ENCODE data around the gene PAX8. TPM values are rescaled to one million over a fixed set of nuclear protein-coding genes. Genes with fewer than 3 reads are reported as not detected.
"Not testable (repeated sequence)": the region's sequence is repeated elsewhere in the genome, so short reads cannot be mapped to it uniquely, and the experiment has no call there.

PAX8 gene
- total RNA-seq (2014; rRNA removed; shearing (Covaris generic)) = 0.08 TPM in 1 of 2 replicates, not detected in the other

DNA sequence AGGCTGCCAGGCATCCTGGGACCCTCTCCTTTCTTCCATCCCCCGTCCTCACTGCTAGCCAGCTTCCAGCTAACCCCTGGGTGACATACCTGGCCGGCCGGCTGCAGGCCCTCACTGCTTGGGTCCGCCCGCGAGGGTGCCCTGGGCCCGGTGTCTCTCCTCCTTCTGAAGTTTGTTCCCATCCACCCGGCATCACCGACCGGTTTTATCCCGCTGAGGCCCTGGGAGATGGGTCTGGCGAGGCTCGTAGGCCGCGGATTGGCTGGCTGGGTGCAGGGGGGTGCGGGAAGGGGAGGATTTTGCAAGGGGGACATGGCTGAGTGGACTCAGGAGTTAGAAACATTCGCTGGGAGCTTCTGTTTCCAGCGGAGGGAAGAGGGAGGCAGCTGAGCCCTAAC, at the start of gene PAX8:
Gene PAX8, minus strand, starts transcription at position 180 of the 398 bp plus-strand sequence. CDS start 527 bp downstream, outside the sequence.
- DNase-seq (ENCODE audit: low spot score) = no peak

GRCh38 chr2:113328043-113328442, 49.3 kb upstream of the PAX8 start:
- DNase-seq (ENCODE audit: low spot score) = no peak

DNA sequence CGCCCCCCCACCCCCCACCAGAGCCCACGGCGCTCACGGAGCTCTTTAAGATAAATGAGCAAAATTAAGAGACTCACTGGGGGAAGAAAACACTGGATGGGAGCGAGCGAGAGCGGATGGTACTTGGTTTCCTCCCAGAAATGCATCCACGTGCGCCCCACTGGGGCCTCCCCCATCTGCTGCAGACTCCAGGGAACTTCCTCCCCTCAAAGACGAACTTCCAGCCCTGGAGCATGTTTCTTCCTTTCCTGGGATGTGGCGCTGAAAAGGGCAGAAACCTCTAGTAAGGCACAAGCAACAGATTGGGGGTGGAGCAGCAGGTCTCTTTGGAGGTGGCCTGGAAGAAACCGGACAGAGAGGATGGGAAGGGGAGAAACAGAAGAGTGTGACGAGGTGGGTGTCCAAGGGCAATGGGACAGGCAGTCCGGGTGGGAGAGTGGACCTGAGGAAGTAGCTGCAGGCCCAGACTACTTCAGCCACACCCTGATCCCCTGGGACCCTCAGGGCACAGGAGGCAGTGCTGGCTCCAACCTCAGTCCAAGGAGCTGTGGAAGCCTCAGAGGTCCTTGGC, 46.5 kb upstream of the PAX8 start:
- DNase-seq (ENCODE audit: low spot score) = not testable (repeated sequence)

- peak; percentile 58 for DNase-seq (ENCODE audit: low spot score)
These were observed 46.0 kb upstream of the PAX8 start for GRCh38 chr2:113324684-113325160.

DNA sequence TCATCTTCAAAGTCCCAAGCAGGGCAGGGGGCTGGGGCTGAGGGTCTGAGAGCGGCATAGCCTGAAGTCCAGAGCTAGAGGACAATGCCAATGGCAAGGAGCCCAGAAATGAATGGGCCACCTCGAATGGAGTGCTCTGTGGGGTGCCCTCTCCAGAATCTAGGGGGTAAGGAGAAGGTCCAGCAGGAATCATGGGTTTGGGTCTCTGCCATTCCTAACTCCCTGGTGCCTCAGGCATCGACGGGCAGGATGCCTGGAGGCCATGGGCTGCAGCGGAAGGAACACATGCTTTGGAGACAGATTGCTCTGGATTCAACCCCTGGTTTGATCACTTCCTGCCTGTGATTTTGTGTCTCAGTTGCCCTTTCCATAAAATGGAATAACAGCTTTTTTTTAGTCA, 44.4 kb upstream of the PAX8 start:
- not testable (repeated sequence) for DNase-seq (ENCODE audit: low spot score)

- not testable (repeated sequence) for DNase-seq (ENCODE audit: low spot score)
These were observed 41.4 kb upstream of the PAX8 start for GRCh38 chr2:113320106-113320505.

DNA sequence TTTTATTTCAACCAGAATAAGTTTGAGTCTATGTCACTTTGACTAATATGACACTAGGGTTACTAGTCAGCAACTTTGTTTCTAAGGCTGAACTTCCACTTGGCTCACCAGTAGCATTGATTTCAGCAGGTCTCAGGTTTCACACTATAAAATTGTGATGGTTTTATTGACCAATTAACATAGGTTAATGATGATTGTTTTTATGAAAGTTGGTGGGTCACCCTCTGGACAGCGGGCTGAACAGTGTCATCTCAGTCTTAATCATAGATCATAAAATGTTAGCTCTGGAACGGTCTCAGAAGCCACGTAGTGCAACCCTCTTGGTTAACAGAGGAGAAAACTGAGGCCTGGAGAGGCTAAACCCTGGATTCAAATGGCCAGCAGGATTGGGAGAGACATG, 40.2 kb upstream of the PAX8 start:
- DNase-seq (ENCODE audit: low spot score) = not testable (repeated sequence)

DNA sequence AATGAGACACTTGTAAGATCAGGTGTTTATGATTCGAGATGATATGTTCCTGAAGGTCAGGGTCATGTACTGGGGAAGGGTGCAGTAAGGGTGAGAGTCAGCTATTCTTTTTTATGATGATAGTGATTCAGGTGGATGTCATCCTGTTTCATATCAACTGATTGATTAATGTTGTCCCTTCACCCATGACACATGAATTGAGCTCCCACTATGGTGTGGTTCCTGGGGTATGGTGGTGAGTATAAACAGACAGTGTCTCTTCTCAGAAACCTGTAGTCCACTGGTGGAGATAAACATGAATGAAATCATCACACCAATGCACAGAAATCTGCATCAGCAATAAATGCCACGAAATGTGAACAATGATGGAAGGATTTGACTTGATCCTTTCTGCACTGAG, 37.4 kb upstream of the PAX8 start:
- no peak for DNase-seq (ENCODE audit: low spot score)

- DNase-seq (ENCODE audit: low spot score) = not testable (repeated sequence)
These were observed 35.9 kb upstream of the PAX8 start for GRCh38 chr2:113314663-113315062.

DNA sequence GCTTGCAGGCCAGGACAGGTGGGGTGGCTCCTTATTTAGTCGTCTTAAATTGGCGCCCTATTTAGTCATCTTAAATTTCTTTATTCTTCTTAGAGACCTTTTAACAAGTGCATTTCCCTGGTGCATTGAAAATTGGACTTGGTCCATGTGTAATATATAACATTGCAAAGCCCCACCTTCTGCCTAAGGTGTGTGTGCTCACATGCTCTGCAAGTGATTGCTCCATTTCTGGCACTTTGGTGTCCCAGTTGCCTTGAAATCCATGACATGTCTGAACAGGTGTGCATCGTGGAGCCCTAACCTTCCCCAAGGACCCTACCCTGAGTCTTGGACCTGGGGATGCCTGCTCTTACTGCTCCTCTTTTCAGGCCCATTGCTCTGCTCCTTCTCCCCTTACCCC, 35.5 kb upstream of the PAX8 start:
- not testable (repeated sequence) for DNase-seq (ENCODE audit: low spot score)

DNA sequence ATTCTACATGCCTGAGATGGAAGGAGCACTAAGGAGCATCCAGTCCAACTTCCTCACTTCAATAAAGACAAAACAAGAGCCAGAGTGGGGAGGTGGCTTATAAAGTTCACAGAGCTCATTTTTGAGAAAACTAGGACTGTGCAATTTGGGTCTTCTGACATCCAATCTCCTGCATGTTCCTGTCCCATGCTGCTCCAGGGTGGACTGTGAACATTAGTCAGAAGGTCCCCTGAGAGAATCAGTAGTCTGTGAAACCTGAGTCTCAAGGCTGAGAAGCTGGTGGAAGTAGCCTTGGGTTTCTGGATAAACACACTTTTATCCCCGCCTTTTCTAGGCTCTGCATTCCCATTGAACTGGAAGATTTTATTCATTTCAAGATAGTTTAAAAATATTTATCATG, 33.1 kb upstream of the PAX8 start:
- DNase-seq (ENCODE audit: low spot score) = not testable (repeated sequence)

GRCh38 chr2:113311191-113311590, 32.5 kb upstream of the PAX8 start:
- not testable (repeated sequence) for DNase-seq (ENCODE audit: low spot score)

GRCh38 chr2:113309655-113310387, 31.1 kb upstream of the PAX8 start:
- no peak for DNase-seq (ENCODE audit: low spot score)

- not testable (repeated sequence) for DNase-seq (ENCODE audit: low spot score)
These were observed 30.1 kb upstream of the PAX8 start for GRCh38 chr2:113308784-113309183.

DNA sequence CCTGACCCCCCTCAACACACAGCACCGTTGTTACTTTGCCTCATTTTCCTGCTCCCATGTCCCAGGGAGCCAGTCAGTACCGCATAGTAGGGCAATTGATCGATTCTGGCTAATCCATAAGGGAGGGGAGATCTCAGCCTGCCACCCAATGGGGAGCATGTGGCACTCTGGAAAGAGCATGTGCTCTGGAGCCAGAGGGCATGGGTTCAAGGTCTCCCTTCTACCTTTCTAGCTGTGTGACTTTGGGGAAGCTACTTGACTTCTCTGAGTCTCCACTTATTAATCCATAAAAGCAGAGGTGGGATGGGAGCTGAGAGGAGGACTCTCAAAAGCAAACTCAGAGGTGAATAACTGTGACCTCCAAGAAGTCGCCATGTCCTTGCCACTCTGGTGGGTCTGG, 27.5 kb upstream of the PAX8 start:
- DNase-seq (ENCODE audit: low spot score) = not testable (repeated sequence)

DNA sequence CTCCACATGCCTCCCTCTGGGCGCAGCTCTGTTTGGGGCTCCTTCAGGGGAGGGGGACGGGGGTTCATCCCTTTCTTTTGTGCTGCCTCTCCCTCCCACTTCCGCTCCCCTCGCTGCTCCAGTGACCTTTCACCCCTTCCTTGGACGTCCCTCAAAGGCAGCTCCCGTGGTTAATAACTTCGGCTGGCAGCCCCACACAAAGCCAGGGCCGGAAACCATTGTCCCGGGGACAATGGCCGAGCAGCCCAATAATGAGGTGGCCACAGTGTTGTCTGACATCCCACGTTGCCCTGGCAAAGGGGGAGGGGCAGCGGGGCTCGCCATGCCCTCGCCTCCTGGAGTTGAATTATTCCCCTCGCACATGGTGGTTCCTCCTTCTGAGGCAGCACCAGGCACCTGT, 27.0 kb upstream of the PAX8 start:
- DNase-seq (ENCODE audit: low spot score) = not testable (repeated sequence)

- no peak for DNase-seq (ENCODE audit: low spot score)
These were observed 26.4 kb upstream of the PAX8 start for GRCh38 chr2:113305146-113305545.

DNA sequence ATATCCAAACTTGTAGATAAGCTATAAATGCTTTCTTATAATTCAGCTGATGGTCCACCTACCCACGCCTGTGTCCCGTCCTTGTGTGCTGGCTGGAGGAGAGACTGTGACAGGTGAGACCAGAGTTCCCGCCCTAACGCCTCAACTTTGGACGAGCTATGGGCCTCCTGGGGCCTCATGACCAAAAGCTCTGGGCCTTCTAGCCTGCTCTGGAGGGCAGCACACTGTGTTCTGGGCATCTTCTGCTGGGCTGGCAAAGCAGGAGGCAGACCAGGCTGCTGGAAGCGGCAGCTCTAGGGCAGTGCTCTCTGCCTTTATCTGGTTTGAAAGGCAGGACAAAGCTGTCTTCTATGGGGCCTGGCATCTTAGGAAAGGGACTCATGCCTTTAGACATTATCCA, 26.0 kb upstream of the PAX8 start:
- DNase-seq (ENCODE audit: low spot score) = no peak

DNA sequence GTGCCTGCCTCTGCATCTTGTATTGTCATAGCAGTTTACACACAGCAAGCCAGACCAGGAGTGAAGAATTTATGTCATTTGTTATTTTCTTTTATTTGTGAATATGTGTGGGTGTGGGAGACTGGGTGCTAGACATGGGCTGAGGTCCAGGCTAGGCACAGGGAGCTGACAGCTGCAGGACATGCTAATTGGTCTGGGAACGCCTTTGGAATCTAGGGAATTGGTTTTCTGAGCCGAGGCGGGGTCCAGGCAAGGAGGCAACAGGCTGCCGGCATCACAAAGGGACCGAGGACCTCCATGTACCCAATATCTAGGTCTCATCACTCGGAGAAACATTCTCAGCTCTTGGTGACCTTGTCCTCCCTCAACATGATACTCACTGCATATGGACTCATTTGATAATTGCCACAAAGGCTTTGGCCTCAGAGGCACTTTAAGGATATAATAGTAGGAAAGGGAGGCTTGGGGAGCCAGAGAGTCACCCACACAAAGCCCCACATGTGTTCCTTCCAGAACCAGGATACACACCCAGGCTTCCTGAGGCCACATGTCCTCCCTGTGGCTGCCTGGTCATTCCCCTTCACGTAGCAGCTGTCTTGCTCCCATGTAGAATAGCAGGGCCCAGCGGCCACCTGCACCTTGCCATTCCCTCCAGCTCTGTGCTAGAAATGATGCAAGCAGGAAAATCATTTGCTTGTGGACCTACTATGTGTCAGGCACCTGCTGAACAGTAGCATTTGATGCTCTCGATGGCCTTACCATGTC, 23.7 kb upstream of the PAX8 start:
- DNase-seq (ENCODE audit: low spot score) = not testable (repeated sequence)

DNA sequence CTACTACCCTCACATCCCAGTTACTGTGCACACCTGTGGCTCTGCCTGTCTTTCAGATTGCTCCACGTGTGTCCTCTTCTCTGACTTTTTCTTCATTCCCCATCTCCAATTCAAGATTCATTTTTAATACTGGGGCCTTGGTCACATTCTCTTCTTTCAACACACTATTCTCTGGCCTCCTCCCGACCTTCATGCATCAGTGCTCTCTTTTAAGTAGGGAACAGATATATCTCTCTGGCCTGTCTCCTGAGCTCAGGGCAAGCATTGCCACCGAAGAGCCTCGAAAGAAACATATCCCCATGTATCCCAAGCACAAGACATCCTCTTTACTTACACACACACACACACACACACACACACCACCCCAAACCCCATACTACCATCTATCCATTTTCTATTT, 21.6 kb upstream of the PAX8 start:
- no peak for DNase-seq (ENCODE audit: low spot score)

DNA sequence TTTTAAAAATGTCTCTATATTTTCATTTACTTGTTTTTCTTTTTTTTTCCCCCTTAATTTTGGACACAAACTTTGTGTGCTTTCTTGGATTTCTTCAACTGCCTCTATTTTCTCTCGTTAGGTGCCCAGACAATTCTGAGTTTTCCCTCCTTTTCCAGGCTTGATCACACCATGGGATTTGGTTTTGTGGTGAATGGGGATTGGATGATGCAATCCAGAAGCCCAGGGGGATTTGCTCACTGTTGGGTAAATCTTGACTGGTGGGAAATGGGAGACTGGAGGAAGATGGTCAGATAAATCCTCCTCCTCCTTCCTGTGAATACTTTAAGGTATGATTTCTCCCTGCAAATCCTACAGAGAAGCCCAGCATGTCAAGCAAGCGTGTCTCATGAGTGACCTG, 19.5 kb upstream of the PAX8 start:
- DNase-seq (ENCODE audit: low spot score) = no peak

GRCh38 chr2:113297590-113297989, 18.9 kb upstream of the PAX8 start:
- DNase-seq (ENCODE audit: low spot score) = not testable (repeated sequence)

DNA sequence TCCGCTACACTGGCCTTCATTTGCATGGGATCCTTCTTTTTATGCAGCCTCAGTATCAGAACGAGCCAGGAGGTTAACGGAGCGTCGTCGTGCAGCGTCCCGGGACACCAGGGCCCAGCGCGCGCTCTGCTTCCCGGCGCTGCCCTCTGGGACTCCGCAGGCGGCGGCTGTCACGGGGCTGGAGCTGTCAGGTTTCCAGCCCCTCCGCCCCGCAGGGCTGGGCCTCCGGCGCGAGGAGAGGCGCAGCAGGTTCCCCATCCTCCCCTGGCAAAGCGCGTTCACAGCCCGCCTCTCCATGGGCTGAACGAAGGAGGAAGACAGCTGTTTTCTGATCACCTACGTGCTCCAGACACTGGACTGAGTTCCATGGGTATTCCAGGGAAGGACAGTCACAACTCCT, 12.5 kb upstream of the PAX8 start:
- DNase-seq (ENCODE audit: low spot score) = no peak

Measured in H4 (cell line).